Spleen (tissue), 11 donors: ENCODE measurements around the gene TLX2. TPM values are rescaled to one million over a fixed set of nuclear protein-coding genes. Genes with fewer than 3 reads are reported as not detected.

Experiments
- DNase-seq: peaks from one replicate; pipeline ENCODE4 v3.0.0-alpha.2; 2020
- H3K27ac ChIP-seq, 8 donors: fragments of 200-600 bp; sonication (generic) in 7 of 8; 1 replicate in 4 of 8; 2 replicates in 4 of 8; pipeline versions ENCODE4 v1.5.0 to v1.8.0; 2016 to 2021; ENCODE audit warnings: inconsistent platforms in 4 of 8, mild to moderate bottlenecking in 4 of 8, moderate library complexity in 1 of 8
- H3K27me3 ChIP-seq, 7 donors: fragments of 200-600 bp; sonication (generic) in 6 of 7; replicated peaks in 1 of 7; 1 replicate in 4 of 7; 2 replicates in 3 of 7; pipeline versions ENCODE4 v1.5.0 to v1.8.0; 2016 to 2021; ENCODE audit warnings: inconsistent platforms in 3 of 7, mild to moderate bottlenecking in 1 of 7
- H3K36me3 ChIP-seq, 6 donors: fragments of 200-600 bp; sonication (generic) in 5 of 6; 1 replicate in 4 of 6; 2 replicates in 2 of 6; pipeline versions ENCODE4 v1.5.0 to v1.8.0; 2016 to 2021; ENCODE audit warnings: inconsistent platforms in 2 of 6
- H3K4me1 ChIP-seq, 6 donors: fragments of 200-600 bp; sonication (generic) in 5 of 6; 1 replicate in 3 of 6; 2 replicates in 3 of 6; pipeline versions ENCODE4 v1.5.0 to v1.8.0; 2016 to 2021; ENCODE audit warnings: inconsistent platforms in 3 of 6
- H3K4me3 ChIP-seq, 8 donors: fragments of 200-600 bp; sonication (generic) in 7 of 8; 1 replicate in 4 of 8; 2 replicates in 4 of 8; pipeline versions ENCODE4 v1.5.0 to v1.8.0; 2016 to 2021; ENCODE audit warnings: inconsistent platforms in 4 of 8, mild to moderate bottlenecking in 4 of 8, moderate library complexity in 2 of 8
- H3K9me3 ChIP-seq, 8 donors: fragments of 200-600 bp; sonication (generic) in 7 of 8; 1 replicate in 4 of 8; 2 replicates in 4 of 8; pipeline versions ENCODE4 v1.5.0 to v1.8.0; 2016 to 2021; ENCODE audit warnings: inconsistent platforms in 4 of 8
- CTCF ChIP-seq, 11 experiments: fragments of 200-600 bp in 7 of 11; fragments of 450-650 bp in 4 of 11; sonication (generic) in 4 of 11; IDR thresholded peaks in 8 of 11; conservative IDR thresholded peaks in 3 of 11; 1 replicate in 7 of 11; 2 replicates in 4 of 11; pipeline versions ENCODE4 v1.4.0 to v1.8.0; 2016 to 2021; ENCODE audit warnings: antibody characterized with exemption in 11 of 11, inconsistent platforms in 4 of 11, mild to moderate bottlenecking in 1 of 11
- POLR2A ChIP-seq, 3 donors: fragments of 450-650 bp; IDR thresholded peaks; one replicate each; pipeline ENCODE4 v1.5.1; 2017; ENCODE audit warnings: antibody characterized with exemption in 3 of 3, mild to moderate bottlenecking in 1 of 3
- POLR2AphosphoS5 ChIP-seq, 3 donors: sonication (generic); formaldehyde crosslinking; IDR thresholded peaks; one replicate each; pipeline ENCODE4 v1.5.1; 2017; ENCODE audit warnings: antibody characterized with exemption in 3 of 3
- WGBS, 5 donors: extraction: QIAGEN DNeasy Blood & Tissue Kit in 3 of 5; methylation state at CpG; one replicate each; pipeline versions ENCODE4 v1.1.5 to v1.1.7; 2013 to 2018; 5-methylcytosine and 5-hydroxymethylcytosine counted together
- intact Hi-C: fragments of 100-400 bp; cut with DNase I; formaldehyde crosslinking; loops from one replicate; pipeline ENCODE4 v1.15.0; 2023; ENCODE audit warnings: low total_unique reads
- polyA plus RNA-seq, 3 donors: library from polyadenylated mRNA; stranded (reverse); fragments of 200-250 nt; gene quantifications; one replicate each; pipeline ENCODE4 v1.2.1, GENCODE V29; 2013
- total RNA-seq, 7 donors: library from RNA; depleted of rRNA in 3 of 7; stranded (reverse); fragments of >200 nt in 3 of 7; fragmentation: NEBNext Ultra II Directional in 4 of 7; extraction: Animal tissue kit (Norgen Biotek cat#: 25700) in 4 of 7; gene quantifications; one replicate each; pipeline versions ENCODE4 v1.1.0 to v1.2.1, GENCODE V29; 2016 to 2021
- donor health status: healthy with polysubstance abuse.
- donor health status: DM: no; HTN: no; CAD: no; lungs with moderate emphysema.
- donor health status: DM: no; HTN: no; CAD: no.
- donor health status: Bipolar disorder and iron deficiency.
- donor health status: healthy.
- donor health status: DM: no; HTN: no; CAD: no.
- donor health status: DM: yes; HTN: yes; CAD: no.

The TLX2 gene
- total and polyA plus RNA-seq, 10 donors, result 0.04 to 0.05 TPM; not detected in 8

- H3K36me3 ChIP-seq, result peaks cover 0 to 16% (median 12%) of the 10 kb centered on the region in 6 donors
- intact Hi-C loops, result loop anchor here (5.0 kb wide), 1 partner anchor 87 kb away; no protein-coding TSS in a partner anchor
- peaks cover 28 to 76% (median 68%) of the 10 kb centered on the region in 6 donors for H3K4me1 ChIP-seq
- DNase-seq, result peak; percentile 18
- no peak for TF ChIP-seq POLR2A (IDR thresholded peaks at IDR 0.05)
- no peak for TF ChIP-seq POLR2AphosphoS5 (IDR thresholded peaks at IDR 0.05)
- TF ChIP-seq CTCF (IDR thresholded peaks at IDR 0.05 in 8 of 11, conservative IDR thresholded peaks at IDR 0.05 in 3 of 11), result no peak
- no peak overlapping the region for H3K4me3 ChIP-seq
- H3K27me3 ChIP-seq, result peaks cover 9 to 79% (median 42%) of the 10 kb centered on the region in 7 donors
- no peaks in the 10 kb centered on the region for H3K9me3 ChIP-seq
- H3K27ac ChIP-seq, result no peak overlapping the region
Measured at GRCh38 chr2:74500578-74500946, 13.7 kb upstream of the TLX2 start.

GRCh38 chr2:74501335-74502071, 12.7 kb upstream of the TLX2 start:
- Histone ChIP-seq H3K36me3 (peaks cover 0 to 23% (median 16%) of the 10 kb centered on the region in 6 donors), H3K9me3 (no peaks in the 10 kb centered on the region), H3K4me3 (peak overlapping the region in 1 of 8 donors; percentile 90), H3K4me1 (peaks cover 37 to 86% (median 77%) of the 10 kb centered on the region in 6 donors), H3K27ac (no peak overlapping the region), H3K27me3 (peaks cover 9 to 79% (median 42%) of the 10 kb centered on the region in 7 donors)
- intact Hi-C loops, result loop anchor here (5.0 kb wide), 1 partner anchor 86 kb away; no protein-coding TSS in a partner anchor
- no peak for TF ChIP-seq POLR2AphosphoS5 (IDR thresholded peaks at IDR 0.05)
- no peak for TF ChIP-seq CTCF (IDR thresholded peaks at IDR 0.05 in 8 of 11, conservative IDR thresholded peaks at IDR 0.05 in 3 of 11)
- TF ChIP-seq POLR2A (IDR thresholded peaks at IDR 0.05), result no peak
- WGBS, 5 donors, result 72 to 81% (median 73%) methylated on average over 18 of the region's 18 CpGs
- peak; percentile 58 for DNase-seq

GRCh38 chr2:74502147-74502719, 12.0 kb upstream of the TLX2 start:
- intact Hi-C loops, result loop anchor here (5.0 kb wide), 1 partner anchor 85 kb away; no protein-coding TSS in a partner anchor
- 10 to 24% (median 14%) methylated on average over 32 of the region's 32 CpGs for WGBS, 5 donors
- Histone ChIP-seq H3K36me3 (peaks cover 0 to 23% (median 16%) of the 10 kb centered on the region in 6 donors), H3K4me3 (peak overlapping the region; percentile 41 to 90 (median 54)), H3K4me1 (peaks cover 40 to 90% (median 82%) of the 10 kb centered on the region in 6 donors), H3K27ac (peak overlapping the region; percentile 41 to 86 (median 71)), H3K27me3 (peaks cover 9 to 72% (median 41%) of the 10 kb centered on the region in 7 donors), H3K9me3 (no peaks in the 10 kb centered on the region)
- TF ChIP-seq POLR2AphosphoS5 (IDR thresholded peaks at IDR 0.05) (peak in 2 of 3 donors; percentile 22), POLR2A (IDR thresholded peaks at IDR 0.05) (no peak), CTCF (IDR thresholded peaks at IDR 0.05 in 8 of 11, conservative IDR thresholded peaks at IDR 0.05 in 3 of 11) (no peak)
- peak; percentile 72 for DNase-seq
